GM23338 (cell line): ENCODE data around the gene ELOF1. TPM values are rescaled to one million over a fixed set of nuclear protein-coding genes. Genes with fewer than 3 reads are reported as not detected.

ENCODE experiments used
- ATAC-seq: fragments of 200-7000 bp; cut with Tn5 transposase; 3 replicates; pipeline ENCODE4 v1.9.1; 2020
- DNase-seq: peaks from one replicate; pipeline ENCODE4 v3.0.0-alpha.2; 2015; ENCODE audit warnings: low spot score
- H2AFZ ChIP-seq: fragments of 200-600 bp; sonication (generic); 2 replicates; pipeline ENCODE4 v1.8.0; 2016; ENCODE audit warnings: antibody characterized with exemption, mild to moderate bottlenecking, moderate library complexity
- H3F3A ChIP-seq: fragments of 200-600 bp; sonication (generic); replicated peaks from 2 replicates; pipeline ENCODE4 v1.8.0; 2017; ENCODE audit warnings: antibody characterized with exemption, mixed run types, low read depth
- H3K27ac ChIP-seq: fragments of 200-600 bp; sonication (generic); 2 replicates; pipeline ENCODE4 v1.6.1; 2016; ENCODE audit warnings: low read depth
- H3K27me3 ChIP-seq: fragments of 200-600 bp; sonication (generic); 2 replicates; pipeline ENCODE4 v1.8.0; 2016; ENCODE audit warnings: mild to moderate bottlenecking, mixed run types, moderate library complexity; ENCODE audit not compliant: insufficient read depth
- H3K36me3 ChIP-seq: fragments of 200-600 bp; sonication (generic); 2 replicates; pipeline ENCODE4 v1.8.0; 2016; ENCODE audit warnings: mild to moderate bottlenecking; ENCODE audit not compliant: insufficient read depth
- H3K4me1 ChIP-seq: fragments of 200-600 bp; sonication (generic); 2 replicates; pipeline ENCODE4 v1.8.0; 2016; ENCODE audit warnings: mild to moderate bottlenecking, moderate library complexity; ENCODE audit not compliant: insufficient read depth
- H3K4me2 ChIP-seq: fragments of 200-600 bp; sonication (generic); 2 replicates; pipeline ENCODE4 v1.7.1; 2017; ENCODE audit warnings: mixed run types
- H3K4me3 ChIP-seq: fragments of 200-600 bp; sonication (generic); 2 replicates; pipeline ENCODE4 v1.6.1; 2016; ENCODE audit warnings: mixed run types
- H3K79me2 ChIP-seq: fragments of 200-600 bp; sonication (generic); replicated peaks from 2 replicates; pipeline ENCODE4 v1.8.0; 2017; ENCODE audit warnings: mild to moderate bottlenecking; ENCODE audit not compliant: insufficient read depth
- H3K9me2 ChIP-seq: fragments of 200-600 bp; sonication (generic); 2 replicates; pipeline ENCODE4 v1.8.0; 2017; ENCODE audit not compliant: insufficient read depth
- H4K20me1 ChIP-seq: fragments of 200-600 bp; sonication (generic); replicated peaks from 2 replicates; pipeline ENCODE4 v1.8.0; 2017; ENCODE audit warnings: mild to moderate bottlenecking; ENCODE audit not compliant: insufficient read depth
- H3K27ac Mint-ChIP-seq: 2 replicates; pipeline ENCODE4 v1.8.0; 2020; ENCODE audit warnings: inconsistent platforms, mild to moderate bottlenecking, moderate library complexity, mixed read lengths
- H3K27me3 Mint-ChIP-seq: 3 replicates; pipeline ENCODE4 v1.8.0; 2022; ENCODE audit warnings: low read depth, mild to moderate bottlenecking, moderate library complexity, mixed read lengths, inconsistent platforms; ENCODE audit not compliant: insufficient read depth, poor library complexity
- H3K36me3 Mint-ChIP-seq: 3 replicates; pipeline ENCODE4 v1.8.0; 2021; ENCODE audit warnings: low read depth, mild to moderate bottlenecking, inconsistent platforms, moderate library complexity, mixed read lengths
- H3K4me1 Mint-ChIP-seq: 3 replicates; pipeline ENCODE4 v1.8.0; 2020; ENCODE audit warnings: mild to moderate bottlenecking, inconsistent platforms, mixed read lengths
- H3K4me3 Mint-ChIP-seq: 3 replicates; pipeline ENCODE4 v1.8.0; 2021; ENCODE audit warnings: moderate library complexity, mild to moderate bottlenecking, inconsistent platforms, mixed read lengths
- H3K9me3 Mint-ChIP-seq: 3 replicates; pipeline ENCODE4 v1.8.0; 2020; ENCODE audit warnings: moderate library complexity, mild to moderate bottlenecking, inconsistent platforms, mixed read lengths
- CREB1 ChIP-seq: fragments of 250-450 bp; sonication (Bioruptor Pico); IDR thresholded peaks from 2 replicates; pipeline ENCODE4 v1.5.0; 2020; ENCODE audit warnings: low read depth, mild to moderate bottlenecking, moderate library complexity
- CTCF ChIP-seq, 2 experiments: fragments of 200-600 bp in 1 of 2; sonication (generic) in 1 of 2; conservative IDR thresholded peaks; 2 replicates each; pipeline versions ENCODE4 v1.5.1 to v1.6.1; 2016 to 2017; ENCODE audit warnings: antibody characterized with exemption in 2 of 2, low read depth in 2 of 2, mild to moderate bottlenecking in 2 of 2, moderate library complexity in 1 of 2
- JUNB ChIP-seq: IDR thresholded peaks from one replicate; pipeline ENCODE4 v1.6.1; 2016; ENCODE audit warnings: antibody characterized with exemption; ENCODE audit not compliant: unreplicated experiment
- NANOG ChIP-seq: IDR thresholded peaks from 2 replicates; pipeline ENCODE4 v1.6.1; 2016; ENCODE audit warnings: antibody characterized with exemption, borderline replicate concordance
- POLR2AphosphoS5 ChIP-seq: IDR thresholded peaks from 2 replicates; pipeline ENCODE4 v1.6.1; 2016; ENCODE audit warnings: antibody characterized with exemption, low read depth
- REST ChIP-seq: IDR thresholded peaks from one replicate; pipeline ENCODE4 v1.6.1; 2018; ENCODE audit warnings: antibody characterized with exemption; ENCODE audit not compliant: unreplicated experiment
- ZNF114 ChIP-seq: fragments of 250-450 bp; sonication (Bioruptor Pico); IDR thresholded peaks from 2 replicates; pipeline ENCODE4 v1.5.0; 2020; ENCODE audit warnings: mild to moderate bottlenecking, moderate library complexity
- polyA plus RNA-seq: library from polyadenylated mRNA; unstranded; fragments of >200 nt; fragmentation: Nextera tagmentation; extraction: Ambion mirVana; gene quantifications from 2 replicates; pipeline ENCODE4 v1.2.1, GENCODE V29; 2016
- total RNA-seq: library from RNA; depleted of rRNA; stranded (reverse); fragments of >200 nt; shearing (Covaris generic); gene quantifications from 2 replicates; pipeline ENCODE4 v1.2.3, GENCODE V29; 2014

The ELOF1 gene
- total and polyA plus RNA-seq, 2 experiments from 2014 or later, result 73.3 to 103 TPM

GRCh38 chr19:11550265-11550664 is 8.8 kb downstream of the ELOF1 start (continued):
- TF ChIP-seq POLR2AphosphoS5 (no peak), CTCF (conservative IDR thresholded peaks at IDR 0.05; ENCODE audit: low read depth in 2 of 2) (no peak), NANOG (no peak), REST (no peak), JUNB (no peak)

GRCh38 chr19:11549386-11549953 is 9.6 kb downstream of the ELOF1 start:
- ATAC-seq, result no peak
- Histone ChIP-seq H3K4me2 (no peak overlapping the region), H3K9me2 (no peaks in the 10 kb centered on the region), H4K20me1 (no peaks in the 10 kb centered on the region), H2AFZ (no peak overlapping the region), H3K79me2 (no peaks in the 10 kb centered on the region), H3K36me3 (no peaks in the 10 kb centered on the region), H3K4me1 (no peaks in the 10 kb centered on the region), H3K27ac (no peak overlapping the region), H3F3A (no peaks in the 10 kb centered on the region), H3K4me3 (no peak overlapping the region), H3K27me3 (no peaks in the 10 kb centered on the region)
- TF ChIP-seq ZNF114 (CRISPR knock-in tag) (no peak), CREB1 (CRISPR knock-in tag) (no peak), REST (no peak)
- Mint-ChIP-seq H3K36me3 (peaks cover 21% of the 10 kb centered on the region), H3K9me3 (no peaks in the 10 kb centered on the region), H3K4me3 (no peak overlapping the region), H3K27me3 (peaks cover 8% of the 10 kb centered on the region), H3K27ac (no peak overlapping the region), H3K4me1 (no peaks in the 10 kb centered on the region)
- DNase-seq, result no peak
